Testis (tissue), 2 donors: ENCODE measurements around the gene PYGB.

Source experiments
- POLR2A ChIP-seq: fragments of 450-650 bp; IDR thresholded peaks from one replicate; pipeline ENCODE4 v1.6.1; 2017; ENCODE audit warnings: antibody characterized with exemption, mild to moderate bottlenecking, moderate library complexity
- TF ChIP-seq, protein P1 (sequence below), 3 experiments: fragments of 450-650 bp in 2 of 3; fragments of 200-600 bp in 1 of 3; sonication (generic) in 1 of 3; IDR thresholded peaks; one replicate each; pipeline ENCODE4 v1.5.1; 2016 to 2019; ENCODE audit warnings: antibody characterized with exemption in 3 of 3, mild to moderate bottlenecking in 2 of 3, moderate library complexity in 1 of 3

DNA sequence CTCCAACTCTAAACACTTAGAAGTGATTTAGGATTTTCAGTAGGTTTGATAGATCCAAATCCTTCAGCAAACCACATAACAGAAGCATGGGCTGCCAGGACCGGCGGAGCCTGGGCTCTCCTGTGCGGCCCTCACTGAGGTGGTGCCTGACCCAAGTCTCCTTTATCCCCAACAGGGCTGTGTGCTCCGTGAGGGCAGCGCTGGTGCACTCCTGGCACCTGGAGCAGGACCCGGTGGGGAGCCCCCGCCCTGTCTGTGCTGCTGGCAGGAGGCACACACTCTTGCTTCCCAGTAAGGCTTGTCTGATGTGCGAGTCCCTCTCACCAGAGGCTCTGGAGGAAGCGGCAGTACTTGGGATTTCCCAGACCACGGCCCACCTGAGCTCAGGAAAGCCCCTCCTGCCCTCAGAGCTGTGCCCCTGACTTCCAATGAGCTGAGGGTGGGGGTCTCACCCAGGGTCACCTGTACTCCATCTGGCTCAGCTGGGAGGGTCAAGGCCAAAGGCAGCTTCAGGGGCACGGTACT is 56.2 kb downstream of the PYGB start:
- TF ChIP-seq, protein P1, sequence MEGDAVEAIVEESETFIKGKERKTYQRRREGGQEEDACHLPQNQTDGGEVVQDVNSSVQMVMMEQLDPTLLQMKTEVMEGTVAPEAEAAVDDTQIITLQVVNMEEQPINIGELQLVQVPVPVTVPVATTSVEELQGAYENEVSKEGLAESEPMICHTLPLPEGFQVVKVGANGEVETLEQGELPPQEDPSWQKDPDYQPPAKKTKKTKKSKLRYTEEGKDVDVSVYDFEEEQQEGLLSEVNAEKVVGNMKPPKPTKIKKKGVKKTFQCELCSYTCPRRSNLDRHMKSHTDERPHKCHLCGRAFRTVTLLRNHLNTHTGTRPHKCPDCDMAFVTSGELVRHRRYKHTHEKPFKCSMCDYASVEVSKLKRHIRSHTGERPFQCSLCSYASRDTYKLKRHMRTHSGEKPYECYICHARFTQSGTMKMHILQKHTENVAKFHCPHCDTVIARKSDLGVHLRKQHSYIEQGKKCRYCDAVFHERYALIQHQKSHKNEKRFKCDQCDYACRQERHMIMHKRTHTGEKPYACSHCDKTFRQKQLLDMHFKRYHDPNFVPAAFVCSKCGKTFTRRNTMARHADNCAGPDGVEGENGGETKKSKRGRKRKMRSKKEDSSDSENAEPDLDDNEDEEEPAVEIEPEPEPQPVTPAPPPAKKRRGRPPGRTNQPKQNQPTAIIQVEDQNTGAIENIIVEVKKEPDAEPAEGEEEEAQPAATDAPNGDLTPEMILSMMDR (IDR thresholded peaks at IDR 0.05): no peak
- no peak for TF ChIP-seq POLR2A
